Liver (tissue), 9 donors: Measurements from ENCODE around the gene CYP2B6. TPM values are rescaled to one million over a fixed set of nuclear protein-coding genes. Genes with fewer than 3 reads are reported as not detected.

Source experiments
- DNase-seq: peaks from one replicate; pipeline ENCODE4 v3.0.0-alpha.2; 2017; ENCODE audit warnings: low spot score
- H3K27ac ChIP-seq, 2 donors: one replicate each; pipeline ENCODE4 v1.7.0; 2013; ENCODE audit warnings: inconsistent platforms in 2 of 2, low read length in 2 of 2, control low read depth in 1 of 2, low read depth in 1 of 2, mild to moderate bottlenecking in 1 of 2
- H3K27me3 ChIP-seq, 4 donors: one replicate each; pipeline versions ENCODE4 v1.6.1 to v1.7.0; 2013; ENCODE audit warnings: low read length in 3 of 4, inconsistent platforms in 1 of 4, mild to moderate bottlenecking in 1 of 4, moderate library complexity in 1 of 4; ENCODE audit not compliant: control insufficient read depth in 4 of 4, insufficient read depth in 4 of 4
- H3K36me3 ChIP-seq, 4 donors: one replicate each; pipeline versions ENCODE4 v1.6.1 to v1.7.0; 2013; ENCODE audit warnings: low read length in 3 of 4, mild to moderate bottlenecking in 3 of 4, low read depth in 1 of 4, moderate library complexity in 1 of 4; ENCODE audit not compliant: control insufficient read depth in 4 of 4, insufficient read depth in 3 of 4
- H3K4me1 ChIP-seq, 4 donors: one replicate each; pipeline versions ENCODE4 v1.6.1 to v1.7.0; 2013; ENCODE audit warnings: low read length in 3 of 4, mild to moderate bottlenecking in 3 of 4, moderate library complexity in 1 of 4; ENCODE audit not compliant: control insufficient read depth in 4 of 4, insufficient read depth in 4 of 4
- H3K4me3 ChIP-seq, 3 donors: one replicate each; pipeline versions ENCODE4 v1.6.1 to v1.7.0; 2013; ENCODE audit warnings: low read length in 3 of 3, control low read depth in 1 of 3, low read depth in 1 of 3, mild to moderate bottlenecking in 1 of 3
- H3K9ac ChIP-seq, 2 donors: one replicate each; pipeline ENCODE4 v1.7.0; 2013; ENCODE audit warnings: low read length in 2 of 2, mild to moderate bottlenecking in 2 of 2, moderate library complexity in 2 of 2, control low read depth in 1 of 2, low read depth in 1 of 2
- H3K9me3 ChIP-seq, 4 donors: one replicate each; pipeline versions ENCODE4 v1.6.1 to v1.7.0; 2013; ENCODE audit warnings: low read length in 3 of 4; ENCODE audit not compliant: control insufficient read depth in 4 of 4
- ATF3 ChIP-seq: IDR thresholded peaks from 2 replicates; pipeline ENCODE4 v1.6.1; 2016; ENCODE audit warnings: antibody characterized with exemption
- EGR1 ChIP-seq, 2 donors: IDR thresholded peaks; 2 replicates each; pipeline ENCODE4 v1.6.1; 2016 to 2018; ENCODE audit warnings: antibody characterized with exemption in 2 of 2, low read depth in 2 of 2
- FOXA1 ChIP-seq: IDR thresholded peaks from 2 replicates; pipeline ENCODE4 v1.6.1; 2016; ENCODE audit warnings: antibody characterized with exemption
- GABPA ChIP-seq, 2 donors: IDR thresholded peaks in 1 of 2; conservative IDR thresholded peaks in 1 of 2; 2 replicates each; pipeline ENCODE4 v1.6.1; 2016; ENCODE audit warnings: antibody characterized with exemption in 2 of 2, mild to moderate bottlenecking in 1 of 2, moderate library complexity in 1 of 2
- HNF4A ChIP-seq, 2 donors: conservative IDR thresholded peaks; 2 replicates each; pipeline ENCODE4 v1.6.1; 2016; ENCODE audit warnings: antibody characterized with exemption in 2 of 2, mild to moderate bottlenecking in 2 of 2
- HNF4G ChIP-seq: IDR thresholded peaks from 2 replicates; pipeline ENCODE4 v1.6.1; 2016; ENCODE audit warnings: antibody characterized with exemption
- JUND ChIP-seq, 2 donors: IDR thresholded peaks; 2 replicates each; pipeline ENCODE4 v1.6.1; 2016; ENCODE audit warnings: antibody characterized with exemption in 2 of 2
- NR2F2 ChIP-seq: IDR thresholded peaks from 2 replicates; pipeline ENCODE4 v1.6.1; 2016; ENCODE audit warnings: antibody characterized with exemption
- RAD21 ChIP-seq, 2 donors: IDR thresholded peaks; 2 replicates each; pipeline ENCODE4 v1.6.1; 2016; ENCODE audit warnings: antibody characterized with exemption in 2 of 2, mild to moderate bottlenecking in 2 of 2
- RXRA ChIP-seq, 2 donors: IDR thresholded peaks; 2 replicates each; pipeline ENCODE4 v1.6.1; 2017 to 2018; ENCODE audit warnings: antibody characterized with exemption in 2 of 2, mild to moderate bottlenecking in 1 of 2
- SP1 ChIP-seq: IDR thresholded peaks from 2 replicates; pipeline ENCODE4 v1.6.1; 2018; ENCODE audit warnings: antibody characterized with exemption, mild to moderate bottlenecking
- TAF1 ChIP-seq: conservative IDR thresholded peaks from 2 replicates; pipeline ENCODE4 v1.6.1; 2016; ENCODE audit warnings: antibody characterized with exemption, mild to moderate bottlenecking
- YY1 ChIP-seq: IDR thresholded peaks from 2 replicates; pipeline ENCODE4 v1.6.1; 2016; ENCODE audit warnings: antibody characterized with exemption, mild to moderate bottlenecking
- WGBS: extraction: QIAGEN DNeasy Blood & Tissue Kit; methylation state at CpG from one replicate; pipeline ENCODE4 v1.1.7; 2013; 5-methylcytosine and 5-hydroxymethylcytosine counted together
- polyA plus RNA-seq, 2 donors: library from polyadenylated mRNA; stranded (reverse) in 1 of 2; unstranded in 1 of 2; fragments of 200-250 nt in 1 of 2; fragments of >200 nt in 1 of 2; fragmentation: Nextera tagmentation in 1 of 2; extraction: Ambion mirVana in 1 of 2; gene quantifications; one replicate each; pipeline versions ENCODE4 v1.2.1 to v1.2.3, GENCODE V29; 2013 to 2015
- total RNA-seq, 2 donors: library from RNA; depleted of rRNA; stranded (reverse); fragments of >200 nt; gene quantifications; one replicate each; pipeline ENCODE4 v1.2.3, GENCODE V29; 2014
- TF ChIP-seq, protein P1 (sequence below): IDR thresholded peaks from 2 replicates; pipeline ENCODE4 v1.6.1; 2016; ENCODE audit warnings: antibody characterized with exemption, mild to moderate bottlenecking
- TF ChIP-seq, protein P2 (sequence below): fragments of 150-350 bp; IDR thresholded peaks from 2 replicates; pipeline ENCODE4 v1.5.1; 2017; ENCODE audit warnings: improper control_type of control experiment, low read depth, low read length; ENCODE audit not compliant: missing input control
- donor health status: healthy.
- donor health status: healthy.
- donor health status: healthy.
- donor health status: healthy.
- donor health status: healthy.

The CYP2B6 gene
- total and polyA plus RNA-seq, 4 donors = 13.0 to 751 (median 16.6) TPM; not detected in 1

DNA sequence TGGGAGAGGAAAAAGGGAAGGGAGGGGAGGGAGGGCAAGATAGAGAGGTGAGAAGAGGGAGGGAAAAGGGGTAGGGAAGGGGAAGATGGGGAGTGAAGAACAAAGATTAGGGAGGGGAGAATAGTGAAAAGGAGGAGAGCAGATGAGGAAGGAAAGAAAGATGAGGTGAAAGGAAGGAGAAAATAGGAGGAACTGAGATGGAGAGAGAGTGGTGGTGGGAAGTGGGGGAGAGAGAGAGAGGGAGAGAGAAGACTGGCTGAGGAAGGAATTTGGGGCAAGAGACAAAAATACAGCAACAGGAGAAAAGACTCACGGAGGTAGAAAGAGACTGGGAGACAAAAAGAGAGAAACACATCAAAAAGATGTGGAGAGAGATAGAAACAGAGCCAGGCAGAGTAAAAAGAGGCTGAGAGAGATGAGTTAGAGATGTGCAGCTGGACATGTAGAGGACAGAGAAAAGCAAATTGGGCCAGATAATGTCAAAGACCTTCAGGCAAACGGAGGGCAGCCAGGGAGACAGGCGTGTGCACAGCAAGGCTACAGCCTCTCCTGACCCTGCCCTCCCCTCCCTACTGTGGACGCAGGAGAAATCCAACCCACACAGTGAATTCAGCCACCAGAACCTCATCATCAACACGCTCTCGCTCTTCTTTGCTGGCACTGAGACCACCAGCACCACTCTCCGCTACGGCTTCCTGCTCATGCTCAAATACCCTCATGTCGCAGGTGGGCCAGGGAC, 49.4 kb upstream of the CYP2B6 start:
- H3K9ac ChIP-seq = no peak overlapping the region
- no peaks in the 10 kb centered on the region for H3K9me3 ChIP-seq
- H3K4me1 ChIP-seq = no peaks in the 10 kb centered on the region
- no peaks in the 10 kb centered on the region for H3K27me3 ChIP-seq
- no peak overlapping the region for H3K4me3 ChIP-seq
- no peak for DNase-seq
- 77% methylated on average over 9 of the region's 9 CpGs for WGBS
- TF ChIP-seq RXRA (IDR thresholded peaks at IDR 0.05) = peak in 1 of 2 donors; percentile 18
- TF ChIP-seq ATF3 = no peak
- peaks cover 4 to 8% (median 6%) of the 10 kb centered on the region in 4 donors for H3K36me3 ChIP-seq
- no peak overlapping the region for H3K27ac ChIP-seq

GRCh38 chr19:40945645-40946044, 45.4 kb upstream of the CYP2B6 start:
- H3K27me3 ChIP-seq = no peaks in the 10 kb centered on the region
- TF ChIP-seq RXRA (IDR thresholded peaks at IDR 0.05) (no peak), GABPA (IDR thresholded peaks at IDR 0.05 in 1 of 2, conservative IDR thresholded peaks at IDR 0.05 in 1 of 2) (no peak), NR2F2 (no peak), HNF4G (no peak)
- H3K9me3 ChIP-seq = no peaks in the 10 kb centered on the region
- no peak overlapping the region for H3K27ac ChIP-seq
- DNase-seq = no peak
- no peaks in the 10 kb centered on the region for H3K4me1 ChIP-seq
- no peak overlapping the region for H3K9ac ChIP-seq
- H3K36me3 ChIP-seq = peaks cover 0 to 6% (median 4%) of the 10 kb centered on the region in 4 donors
- no peak overlapping the region for H3K4me3 ChIP-seq
- 89% methylated on average over 2 of the region's 2 CpGs for WGBS

- Histone ChIP-seq H3K36me3 (peaks cover 0 to 6% (median 4%) of the 10 kb centered on the region in 4 donors), H3K9ac (no peak overlapping the region), H3K9me3 (no peaks in the 10 kb centered on the region), H3K4me3 (no peak overlapping the region), H3K4me1 (no peaks in the 10 kb centered on the region), H3K27me3 (no peaks in the 10 kb centered on the region), H3K27ac (no peak overlapping the region)
- 93% methylated on average over 2 of the region's 2 CpGs for WGBS
- DNase-seq = no peak
- TF ChIP-seq HNF4G (no peak), SP1 (no peak)
Observed at GRCh38 chr19:40947114-40947513, 44.0 kb upstream of the CYP2B6 start.

DNA sequence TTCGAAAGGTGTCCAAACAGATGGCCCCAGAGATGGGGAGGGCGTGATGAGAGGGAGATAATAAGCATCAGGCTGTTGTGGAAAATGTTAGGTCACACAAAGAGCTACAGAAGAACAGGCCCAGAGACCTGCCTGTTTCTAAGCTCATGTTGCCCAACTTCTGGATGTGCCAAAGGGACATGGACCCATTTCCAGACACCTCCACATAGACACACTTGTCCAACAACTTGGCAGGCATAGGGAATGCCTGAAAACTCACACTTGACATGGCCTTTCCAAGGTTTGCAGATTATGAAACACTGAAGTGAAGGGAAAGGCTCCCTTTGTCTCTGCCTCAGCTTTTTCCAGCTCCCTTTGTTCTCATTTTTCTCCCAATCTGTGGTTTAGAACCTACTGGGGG, 43.5 kb upstream of the CYP2B6 start:
- Histone ChIP-seq H3K4me1 (no peaks in the 10 kb centered on the region), H3K27me3 (no peaks in the 10 kb centered on the region), H3K36me3 (peaks cover 0 to 6% (median 4%) of the 10 kb centered on the region in 4 donors), H3K27ac (no peak overlapping the region), H3K9ac (no peak overlapping the region), H3K4me3 (no peak overlapping the region), H3K9me3 (no peaks in the 10 kb centered on the region)
- 86% methylated on average over 2 of the region's 2 CpGs for WGBS
- DNase-seq = no peak
- TF ChIP-seq RXRA (IDR thresholded peaks at IDR 0.05) (peak in 1 of 2 donors; percentile 33), JUND (IDR thresholded peaks at IDR 0.05) (no peak), HNF4A (conservative IDR thresholded peaks at IDR 0.05) (peak; percentile 23 to 38), ATF3 (no peak), TAF1 (no peak), RAD21 (IDR thresholded peaks at IDR 0.05) (peak in 1 of 2 donors; percentile 7), GABPA (IDR thresholded peaks at IDR 0.05 in 1 of 2, conservative IDR thresholded peaks at IDR 0.05 in 1 of 2) (no peak), EGR1 (IDR thresholded peaks at IDR 0.05; ENCODE audit: low read depth in 2 of 2) (no peak), YY1 (no peak), FOXA1 (no peak), SP1 (no peak)
- TF ChIP-seq, protein P1, sequence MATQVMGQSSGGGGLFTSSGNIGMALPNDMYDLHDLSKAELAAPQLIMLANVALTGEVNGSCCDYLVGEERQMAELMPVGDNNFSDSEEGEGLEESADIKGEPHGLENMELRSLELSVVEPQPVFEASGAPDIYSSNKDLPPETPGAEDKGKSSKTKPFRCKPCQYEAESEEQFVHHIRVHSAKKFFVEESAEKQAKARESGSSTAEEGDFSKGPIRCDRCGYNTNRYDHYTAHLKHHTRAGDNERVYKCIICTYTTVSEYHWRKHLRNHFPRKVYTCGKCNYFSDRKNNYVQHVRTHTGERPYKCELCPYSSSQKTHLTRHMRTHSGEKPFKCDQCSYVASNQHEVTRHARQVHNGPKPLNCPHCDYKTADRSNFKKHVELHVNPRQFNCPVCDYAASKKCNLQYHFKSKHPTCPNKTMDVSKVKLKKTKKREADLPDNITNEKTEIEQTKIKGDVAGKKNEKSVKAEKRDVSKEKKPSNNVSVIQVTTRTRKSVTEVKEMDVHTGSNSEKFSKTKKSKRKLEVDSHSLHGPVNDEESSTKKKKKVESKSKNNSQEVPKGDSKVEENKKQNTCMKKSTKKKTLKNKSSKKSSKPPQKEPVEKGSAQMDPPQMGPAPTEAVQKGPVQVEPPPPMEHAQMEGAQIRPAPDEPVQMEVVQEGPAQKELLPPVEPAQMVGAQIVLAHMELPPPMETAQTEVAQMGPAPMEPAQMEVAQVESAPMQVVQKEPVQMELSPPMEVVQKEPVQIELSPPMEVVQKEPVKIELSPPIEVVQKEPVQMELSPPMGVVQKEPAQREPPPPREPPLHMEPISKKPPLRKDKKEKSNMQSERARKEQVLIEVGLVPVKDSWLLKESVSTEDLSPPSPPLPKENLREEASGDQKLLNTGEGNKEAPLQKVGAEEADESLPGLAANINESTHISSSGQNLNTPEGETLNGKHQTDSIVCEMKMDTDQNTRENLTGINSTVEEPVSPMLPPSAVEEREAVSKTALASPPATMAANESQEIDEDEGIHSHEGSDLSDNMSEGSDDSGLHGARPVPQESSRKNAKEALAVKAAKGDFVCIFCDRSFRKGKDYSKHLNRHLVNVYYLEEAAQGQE = no peak
- TF ChIP-seq, protein P2, sequence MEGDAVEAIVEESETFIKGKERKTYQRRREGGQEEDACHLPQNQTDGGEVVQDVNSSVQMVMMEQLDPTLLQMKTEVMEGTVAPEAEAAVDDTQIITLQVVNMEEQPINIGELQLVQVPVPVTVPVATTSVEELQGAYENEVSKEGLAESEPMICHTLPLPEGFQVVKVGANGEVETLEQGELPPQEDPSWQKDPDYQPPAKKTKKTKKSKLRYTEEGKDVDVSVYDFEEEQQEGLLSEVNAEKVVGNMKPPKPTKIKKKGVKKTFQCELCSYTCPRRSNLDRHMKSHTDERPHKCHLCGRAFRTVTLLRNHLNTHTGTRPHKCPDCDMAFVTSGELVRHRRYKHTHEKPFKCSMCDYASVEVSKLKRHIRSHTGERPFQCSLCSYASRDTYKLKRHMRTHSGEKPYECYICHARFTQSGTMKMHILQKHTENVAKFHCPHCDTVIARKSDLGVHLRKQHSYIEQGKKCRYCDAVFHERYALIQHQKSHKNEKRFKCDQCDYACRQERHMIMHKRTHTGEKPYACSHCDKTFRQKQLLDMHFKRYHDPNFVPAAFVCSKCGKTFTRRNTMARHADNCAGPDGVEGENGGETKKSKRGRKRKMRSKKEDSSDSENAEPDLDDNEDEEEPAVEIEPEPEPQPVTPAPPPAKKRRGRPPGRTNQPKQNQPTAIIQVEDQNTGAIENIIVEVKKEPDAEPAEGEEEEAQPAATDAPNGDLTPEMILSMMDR = no peak
